ENCODE measurements around the gene C5. TPM values are rescaled to one million over a fixed set of nuclear protein-coding genes. Genes with fewer than 3 reads are reported as not detected.

C5 gene
- total RNA-seq, 1 donor from 2014 or later: 3.1 TPM

- no peak overlapping the region for H3K27ac Mint-ChIP-seq
- no peaks in the 10 kb centered on the region for H3K4me1 Mint-ChIP-seq
Measured at GRCh38 chr9:120910643-120911042, 139.4 kb downstream of the C5 start.

DNA sequence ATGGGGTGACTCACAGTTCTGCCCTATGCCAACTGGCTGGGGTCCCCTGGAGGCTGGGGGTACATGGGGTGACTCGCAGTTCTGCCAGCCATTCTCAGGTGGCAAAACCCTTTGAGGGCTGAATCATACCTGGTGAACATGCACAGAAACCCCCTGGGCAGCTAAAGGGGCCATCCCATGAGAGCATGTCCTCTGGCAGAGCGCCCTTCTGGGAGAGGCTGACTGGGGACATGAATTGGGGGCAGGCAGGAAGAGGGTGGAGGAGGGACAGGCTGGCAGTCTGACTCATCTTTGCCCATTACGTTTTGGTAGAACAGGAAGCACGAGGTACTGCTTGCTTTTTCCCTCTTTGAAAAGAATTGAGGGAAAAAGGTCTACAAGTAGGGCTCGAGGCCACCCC is 140.2 kb downstream of the C5 start:
- no peaks in the 10 kb centered on the region for H3K9me3 Mint-ChIP-seq
- no peaks in the 10 kb centered on the region for H3K27me3 Mint-ChIP-seq (ENCODE audit: low read depth)
- peaks cover 2% of the 10 kb centered on the region for H3K36me3 Mint-ChIP-seq
- H3K4me3 Mint-ChIP-seq: no peak overlapping the region
- TF ChIP-seq CTCF (IDR thresholded peaks at IDR 0.05; ENCODE audit: unreplicated experiment): no peak
- no peaks in the 10 kb centered on the region for H3K4me1 Mint-ChIP-seq
- H3K27ac Mint-ChIP-seq: no peak overlapping the region
- no peak for DNase-seq (ENCODE audit: low spot score in 2 of 2, unreplicated experiment in 2 of 2)

More at GRCh38 chr9:120910643-120911042, 139.4 kb downstream of the C5 start:
- TF ChIP-seq CTCF (IDR thresholded peaks at IDR 0.05; ENCODE audit: unreplicated experiment): no peak
- Mint-ChIP-seq H3K4me3 (no peak overlapping the region), H3K9me3 (no peaks in the 10 kb centered on the region), H3K36me3 (peaks cover 2% of the 10 kb centered on the region), H3K27me3 (ENCODE audit: low read depth) (no peaks in the 10 kb centered on the region)
- DNase-seq (ENCODE audit: low spot score in 2 of 2, unreplicated experiment in 2 of 2): no peak

DNA sequence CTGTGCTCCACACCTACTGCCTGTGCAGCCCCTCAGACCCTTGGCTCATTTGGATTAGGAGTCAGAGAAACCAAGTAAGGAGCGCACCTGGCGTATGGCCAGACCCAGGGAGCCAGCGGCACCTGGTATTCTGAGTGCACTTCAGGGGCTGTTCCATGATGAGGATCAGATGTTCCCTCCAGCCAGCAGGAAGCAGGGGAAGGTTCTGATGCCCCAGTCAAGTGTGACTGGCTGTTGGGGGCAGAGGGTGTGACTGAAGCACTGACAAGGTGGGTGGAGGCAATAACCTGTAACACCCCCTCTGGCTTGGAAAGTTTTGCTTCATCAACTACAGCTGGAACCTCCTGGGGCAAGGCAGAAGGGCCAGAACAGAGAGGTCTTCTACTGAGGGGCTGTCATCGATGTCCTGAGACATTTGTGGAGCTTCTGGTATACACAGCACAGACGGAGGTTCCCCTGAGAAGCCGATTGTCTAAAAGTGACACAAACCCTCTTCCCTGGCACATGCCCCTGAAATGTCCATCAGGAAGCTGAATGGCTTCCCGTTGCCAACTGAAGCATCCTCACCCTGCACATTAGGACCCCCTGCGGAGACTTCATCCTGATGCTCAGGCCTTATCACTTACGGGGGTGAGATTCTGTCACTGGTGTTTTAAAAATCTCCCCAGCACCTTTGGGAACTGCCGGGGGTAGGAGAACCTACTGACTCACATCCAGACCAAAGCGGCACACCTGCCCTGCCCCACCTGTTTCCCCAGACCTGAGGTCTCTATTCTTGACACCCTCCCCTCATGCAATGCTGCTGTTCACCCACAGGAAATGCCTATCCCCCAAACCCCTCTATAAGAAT is 144.5 kb downstream of the C5 start:
- Mint-ChIP-seq H3K9me3 (no peaks in the 10 kb centered on the region), H3K36me3 (no peaks in the 10 kb centered on the region), H3K4me3 (no peak overlapping the region), H3K4me1 (no peaks in the 10 kb centered on the region), H3K27ac (no peak overlapping the region), H3K27me3 (ENCODE audit: low read depth) (no peaks in the 10 kb centered on the region)
- no peak for DNase-seq (ENCODE audit: low spot score in 2 of 2, unreplicated experiment in 2 of 2)
- TF ChIP-seq CTCF (IDR thresholded peaks at IDR 0.05; ENCODE audit: unreplicated experiment): no peak

DNA sequence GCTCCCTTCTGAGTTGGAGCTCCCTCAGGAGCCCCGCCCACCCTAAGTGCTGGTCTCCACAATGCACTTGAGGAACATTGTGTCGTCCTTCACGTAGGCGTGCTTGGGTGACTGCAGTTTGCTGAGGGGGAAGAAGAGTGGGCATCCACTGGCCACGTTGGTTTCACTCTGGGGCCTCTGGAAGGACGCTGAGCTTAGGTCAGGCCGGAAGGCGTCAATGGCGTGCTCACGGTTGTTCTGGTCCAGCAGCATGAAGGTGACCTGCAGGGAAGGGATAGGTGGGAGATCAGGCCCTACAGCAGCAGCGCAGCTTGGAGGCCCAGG is 145.1 kb downstream of the C5 start:
- DNase-seq (ENCODE audit: low spot score in 2 of 2, unreplicated experiment in 2 of 2): no peak
- Mint-ChIP-seq H3K9me3 (no peaks in the 10 kb centered on the region), H3K27me3 (ENCODE audit: low read depth) (no peaks in the 10 kb centered on the region), H3K27ac (no peak overlapping the region), H3K4me1 (no peaks in the 10 kb centered on the region), H3K36me3 (no peaks in the 10 kb centered on the region), H3K4me3 (no peak overlapping the region)
- TF ChIP-seq CTCF (IDR thresholded peaks at IDR 0.05; ENCODE audit: unreplicated experiment): no peak

- no peak overlapping the region for H3K27ac Mint-ChIP-seq
- H3K27me3 Mint-ChIP-seq (ENCODE audit: low read depth): no peaks in the 10 kb centered on the region
- H3K4me1 Mint-ChIP-seq: no peaks in the 10 kb centered on the region
- no peaks in the 10 kb centered on the region for H3K36me3 Mint-ChIP-seq
- H3K4me3 Mint-ChIP-seq: no peak overlapping the region
- no peaks in the 10 kb centered on the region for H3K9me3 Mint-ChIP-seq
- TF ChIP-seq CTCF (IDR thresholded peaks at IDR 0.05; ENCODE audit: unreplicated experiment): no peak
- no peak for DNase-seq (ENCODE audit: low spot score in 2 of 2, unreplicated experiment in 2 of 2)
Measured at GRCh38 chr9:120904061-120904977, 145.8 kb downstream of the C5 start.
